Transverse colon (tissue), 4 donors: Measurements from ENCODE around the gene GPHN. TPM values are rescaled to one million over a fixed set of nuclear protein-coding genes. Genes with fewer than 3 reads are reported as not detected.

Source experiments
- DNase-seq: peaks from one replicate; pipeline ENCODE4 v3.0.0-alpha.2; 2019
- H3K27ac ChIP-seq, 4 donors: fragments of 200-600 bp; sonication (generic); 2 replicates each; pipeline ENCODE4 v1.5.1; 2016 to 2018; ENCODE audit warnings: inconsistent platforms in 4 of 4
- H3K27me3 ChIP-seq: fragments of 200-600 bp; sonication (generic); 2 replicates; pipeline ENCODE4 v1.5.1; 2017; ENCODE audit warnings: inconsistent platforms
- H3K36me3 ChIP-seq, 4 donors: fragments of 200-600 bp; sonication (generic); 2 replicates each; pipeline ENCODE4 v1.5.1; 2017 to 2019; ENCODE audit warnings: inconsistent platforms in 4 of 4
- H3K4me1 ChIP-seq, 4 donors: fragments of 200-600 bp; sonication (generic); 2 replicates each; pipeline ENCODE4 v1.5.1; 2017 to 2020; ENCODE audit warnings: inconsistent platforms in 4 of 4
- H3K4me3 ChIP-seq, 4 donors: fragments of 200-600 bp; sonication (generic); 1 replicate in 1 of 4; 2 replicates in 3 of 4; pipeline versions ENCODE4 v1.5.1 to v1.6.1; 2017 to 2019; ENCODE audit warnings: inconsistent platforms in 4 of 4
- H3K9me3 ChIP-seq, 2 donors: fragments of 200-600 bp; sonication (generic); 2 replicates each; pipeline ENCODE4 v1.5.1; 2017 to 2019; ENCODE audit warnings: inconsistent platforms in 2 of 2
- EP300 ChIP-seq: sonication (generic); formaldehyde crosslinking; IDR thresholded peaks from one replicate; pipeline ENCODE4 v1.6.1; 2017; ENCODE audit warnings: antibody characterized with exemption, low read depth
- POLR2A ChIP-seq: fragments of 450-650 bp; IDR thresholded peaks from one replicate; pipeline ENCODE4 v1.6.1; 2016; ENCODE audit warnings: antibody characterized with exemption, mild to moderate bottlenecking, moderate library complexity
- POLR2AphosphoS5 ChIP-seq, 3 donors: sonication (generic); formaldehyde crosslinking; IDR thresholded peaks; one replicate each; pipeline ENCODE4 v1.6.1; 2016; ENCODE audit warnings: antibody characterized with exemption in 3 of 3
- WGBS, 2 donors: methylation state at CpG; one replicate each; pipeline ENCODE4 v1.1.5; 2018; ENCODE audit warnings: low coverage in 1 of 2; 5-methylcytosine and 5-hydroxymethylcytosine counted together
- in situ Hi-C, 4 donors: fragments of 200-750 bp; cut with MboI; loops; one replicate each; pipeline versions ENCODE4 v1.15.0 to v1.15.1; 2017; ENCODE audit warnings: low sequenced_read_pairs in 3 of 4, low pct_ligation_motif_present in 1 of 4, low pct_unique_long_range_greater_than_20kb in 1 of 4
- intact Hi-C: fragments of 100-400 bp; cut with DNase I; formaldehyde crosslinking; loops from one replicate; pipeline ENCODE4 v1.15.1; 2023; ENCODE audit warnings: low total_unique reads
- total RNA-seq, 4 donors: library from RNA; depleted of rRNA; stranded (reverse); fragments of >200 nt; gene quantifications; one replicate each; pipeline ENCODE4 v1.1.0, GENCODE V29; 2016
- TF ChIP-seq, protein P1 (sequence below), 5 experiments: fragments of 200-600 bp in 3 of 5; fragments of 450-650 bp in 2 of 5; sonication (generic) in 3 of 5; IDR thresholded peaks; 1 replicate in 2 of 5; 2 replicates in 3 of 5; pipeline ENCODE4 v1.5.1; 2016 to 2017; ENCODE audit warnings: antibody characterized with exemption in 5 of 5, inconsistent platforms in 3 of 5, mild to moderate bottlenecking in 2 of 5, moderate library complexity in 1 of 5

Gene GPHN
- total RNA-seq, 4 donors from 2014 or later, result 8.6 to 59.7 (median 23.6) TPM

DNA sequence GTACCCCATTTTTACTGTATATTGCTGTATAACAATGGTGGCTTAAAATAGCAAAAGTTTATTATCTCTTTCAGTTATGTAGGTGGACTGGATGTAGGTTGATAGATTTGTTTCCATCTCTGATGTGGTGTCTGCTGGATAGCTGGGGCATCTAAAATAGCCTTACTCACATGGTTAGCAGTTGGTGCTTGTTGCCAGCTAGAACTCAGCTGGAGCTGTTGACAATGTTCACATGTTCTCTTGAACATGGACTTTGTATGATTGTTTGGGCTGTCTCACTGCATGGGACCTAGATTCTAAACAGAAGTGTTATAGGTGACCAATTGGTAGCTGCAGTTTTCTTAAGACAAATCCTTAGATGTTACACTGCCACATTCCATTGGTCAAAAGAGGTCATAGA, 126.9 kb downstream of the GPHN start:
- no peak overlapping the region for H3K4me3 ChIP-seq
- intact Hi-C loops (no loop called here), in situ Hi-C loops (no loop called here)
- H3K36me3 ChIP-seq, result no peaks in the 10 kb centered on the region
- no peaks in the 10 kb centered on the region for H3K27me3 ChIP-seq
- DNase-seq, result no peak
- H3K9me3 ChIP-seq, result no peaks in the 10 kb centered on the region
- TF ChIP-seq POLR2A (no peak), EP300 (no peak), POLR2AphosphoS5 (IDR thresholded peaks at IDR 0.05) (no peak)
- H3K4me1 ChIP-seq, result no peaks in the 10 kb centered on the region
- no peak overlapping the region for H3K27ac ChIP-seq

DNA sequence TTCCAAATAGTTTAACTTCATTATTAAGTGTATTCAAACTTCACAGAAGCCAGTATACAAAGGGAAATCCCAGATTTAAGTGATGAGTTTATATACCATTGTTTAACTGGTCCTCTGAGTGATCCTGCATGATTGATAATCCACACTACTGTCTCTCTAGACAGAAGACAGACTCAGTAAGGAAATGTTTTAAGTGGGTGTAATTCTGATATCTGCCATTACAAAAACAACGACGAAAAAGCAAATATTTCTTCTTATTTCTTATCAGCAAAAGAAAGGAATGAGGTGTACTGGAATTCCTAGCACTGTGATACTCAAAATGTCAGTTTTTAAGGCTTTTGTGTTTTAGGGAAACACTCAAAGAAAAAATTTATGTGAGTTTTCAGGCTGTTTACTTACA, 127.5 kb downstream of the GPHN start:
- DNase-seq, result no peak
- Histone ChIP-seq H3K27me3 (no peaks in the 10 kb centered on the region), H3K9me3 (no peaks in the 10 kb centered on the region), H3K4me3 (no peak overlapping the region), H3K36me3 (no peaks in the 10 kb centered on the region), H3K4me1 (no peaks in the 10 kb centered on the region), H3K27ac (no peak overlapping the region)
- intact Hi-C loops (no loop called here), in situ Hi-C loops (no loop called here)
- TF ChIP-seq POLR2A (no peak), POLR2AphosphoS5 (IDR thresholded peaks at IDR 0.05) (no peak), EP300 (no peak)
- TF ChIP-seq, protein P1, sequence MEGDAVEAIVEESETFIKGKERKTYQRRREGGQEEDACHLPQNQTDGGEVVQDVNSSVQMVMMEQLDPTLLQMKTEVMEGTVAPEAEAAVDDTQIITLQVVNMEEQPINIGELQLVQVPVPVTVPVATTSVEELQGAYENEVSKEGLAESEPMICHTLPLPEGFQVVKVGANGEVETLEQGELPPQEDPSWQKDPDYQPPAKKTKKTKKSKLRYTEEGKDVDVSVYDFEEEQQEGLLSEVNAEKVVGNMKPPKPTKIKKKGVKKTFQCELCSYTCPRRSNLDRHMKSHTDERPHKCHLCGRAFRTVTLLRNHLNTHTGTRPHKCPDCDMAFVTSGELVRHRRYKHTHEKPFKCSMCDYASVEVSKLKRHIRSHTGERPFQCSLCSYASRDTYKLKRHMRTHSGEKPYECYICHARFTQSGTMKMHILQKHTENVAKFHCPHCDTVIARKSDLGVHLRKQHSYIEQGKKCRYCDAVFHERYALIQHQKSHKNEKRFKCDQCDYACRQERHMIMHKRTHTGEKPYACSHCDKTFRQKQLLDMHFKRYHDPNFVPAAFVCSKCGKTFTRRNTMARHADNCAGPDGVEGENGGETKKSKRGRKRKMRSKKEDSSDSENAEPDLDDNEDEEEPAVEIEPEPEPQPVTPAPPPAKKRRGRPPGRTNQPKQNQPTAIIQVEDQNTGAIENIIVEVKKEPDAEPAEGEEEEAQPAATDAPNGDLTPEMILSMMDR (IDR thresholded peaks at IDR 0.05), result no peak
- 53 to 78% methylated on average over 2 of the region's 2 CpGs for WGBS, 2 donors

DNA sequence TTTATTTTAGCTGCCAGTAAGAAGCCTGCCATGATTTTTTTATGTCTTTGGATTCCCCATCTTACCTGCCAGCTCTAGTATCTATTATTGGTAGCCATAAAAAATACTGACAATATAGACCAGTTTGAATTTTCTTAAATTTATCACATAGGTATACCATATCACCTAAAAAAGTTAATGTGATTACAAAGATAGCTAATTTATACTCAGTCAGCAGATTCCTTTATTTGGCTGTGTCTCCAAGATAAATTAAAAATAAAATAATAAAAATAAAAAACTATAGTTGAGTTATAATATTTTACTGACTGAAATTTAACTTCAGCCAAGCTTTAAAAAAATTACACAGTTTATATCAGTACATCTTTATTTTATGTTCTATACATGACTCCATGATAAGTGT, 128.3 kb downstream of the GPHN start:
- in situ Hi-C loops, result no loop called here

DNA sequence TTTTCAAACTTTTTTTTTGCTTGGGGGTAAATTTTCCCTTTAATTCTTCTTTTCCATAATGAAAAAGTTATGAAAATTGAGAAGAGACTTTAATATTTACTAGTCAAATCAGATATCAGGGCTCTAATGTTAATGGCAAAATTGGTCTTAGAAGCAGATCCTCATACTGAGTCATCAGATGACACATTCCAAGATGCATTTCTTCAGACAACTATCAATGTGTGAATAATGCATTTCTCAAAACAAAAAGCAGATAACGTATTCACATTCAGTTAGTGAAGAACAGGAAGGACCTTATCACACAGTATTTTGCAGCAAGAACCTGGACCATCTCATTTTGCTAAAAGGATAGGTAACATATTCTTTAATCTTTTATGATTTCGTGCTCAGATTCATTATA, 130.7 kb downstream of the GPHN start:
- in situ Hi-C loops, result no loop called here
- TF ChIP-seq, protein P1 (IDR thresholded peaks at IDR 0.05), result no peak
- TF ChIP-seq POLR2A, result no peak
- TF ChIP-seq POLR2AphosphoS5 (IDR thresholded peaks at IDR 0.05), result no peak
- no peak for TF ChIP-seq EP300
- WGBS, 2 donors, result 89 to 96% methylated on average over 2 of the region's 2 CpGs
- Histone ChIP-seq H3K36me3 (no peaks in the 10 kb centered on the region), H3K27ac (no peak overlapping the region), H3K4me1 (no peaks in the 10 kb centered on the region), H3K4me3 (no peak overlapping the region), H3K27me3 (no peaks in the 10 kb centered on the region), H3K9me3 (no peaks in the 10 kb centered on the region)
- intact Hi-C loops, result no loop called here
- DNase-seq, result no peak

More for the DNA sequence above, 128.3 kb downstream of the GPHN start:
- Histone ChIP-seq H3K27me3 (no peaks in the 10 kb centered on the region), H3K27ac (no peak overlapping the region), H3K36me3 (no peaks in the 10 kb centered on the region), H3K4me1 (no peaks in the 10 kb centered on the region), H3K9me3 (no peaks in the 10 kb centered on the region), H3K4me3 (no peak overlapping the region)
- no peak for TF ChIP-seq POLR2AphosphoS5 (IDR thresholded peaks at IDR 0.05)
- no peak for TF ChIP-seq POLR2A
- TF ChIP-seq, protein P1 (IDR thresholded peaks at IDR 0.05), result no peak
- no peak for TF ChIP-seq EP300
- intact Hi-C loops, result no loop called here
- DNase-seq, result no peak

DNA sequence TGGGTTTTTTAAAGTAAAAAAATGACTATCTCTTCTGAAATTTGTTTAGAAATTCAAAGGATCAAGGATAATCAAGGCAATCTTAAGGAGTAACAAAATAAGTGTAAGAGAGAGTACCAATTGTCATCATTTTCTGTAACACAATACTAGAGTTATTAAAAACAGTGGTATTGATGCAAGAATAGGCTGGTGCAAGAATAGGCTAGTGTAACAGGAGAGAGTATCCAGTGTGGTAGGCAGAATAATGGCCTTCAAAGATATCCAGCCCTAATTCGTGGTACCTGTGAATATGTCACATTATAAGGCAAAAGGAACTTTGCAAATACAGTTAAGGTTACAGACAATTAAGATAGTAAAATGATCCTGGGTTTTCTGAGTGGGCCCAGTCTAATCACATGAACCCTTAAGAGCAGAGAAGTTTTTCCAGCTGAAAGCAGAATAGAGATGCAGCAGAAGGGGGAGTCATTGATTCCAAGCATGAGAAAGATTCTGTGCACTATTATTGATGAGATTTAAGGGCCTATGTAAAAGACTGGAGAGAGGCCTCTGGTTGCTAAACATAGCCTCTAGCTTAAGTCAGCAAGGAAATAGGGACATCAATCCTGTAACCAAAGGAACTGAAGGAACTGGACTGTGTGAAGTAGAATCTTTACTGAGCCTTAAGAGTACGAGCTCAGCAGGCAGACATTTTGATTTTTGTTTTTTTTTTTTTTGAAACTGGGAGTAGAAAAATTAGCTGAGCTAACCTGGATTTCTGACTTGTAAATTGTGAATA, 134.1 kb downstream of the GPHN start:
- Histone ChIP-seq H3K9me3 (no peaks in the 10 kb centered on the region), H3K4me1 (no peaks in the 10 kb centered on the region), H3K36me3 (no peaks in the 10 kb centered on the region), H3K27ac (no peak overlapping the region), H3K27me3 (no peaks in the 10 kb centered on the region), H3K4me3 (no peak overlapping the region)
- intact Hi-C loops (no loop called here), in situ Hi-C loops (no loop called here)
- TF ChIP-seq EP300, result no peak
- TF ChIP-seq POLR2AphosphoS5 (IDR thresholded peaks at IDR 0.05), result no peak
- no peak for TF ChIP-seq POLR2A
- WGBS, 2 donors, result 77 to 83% methylated on average over 2 of the region's 2 CpGs
- DNase-seq, result no peak
